ENCODE results near the gene G6PC1. TPM values are rescaled to one million over a fixed set of nuclear protein-coding genes. Genes with fewer than 3 reads are reported as not detected.

Gene G6PC1
- not detected for total RNA-seq

DNA sequence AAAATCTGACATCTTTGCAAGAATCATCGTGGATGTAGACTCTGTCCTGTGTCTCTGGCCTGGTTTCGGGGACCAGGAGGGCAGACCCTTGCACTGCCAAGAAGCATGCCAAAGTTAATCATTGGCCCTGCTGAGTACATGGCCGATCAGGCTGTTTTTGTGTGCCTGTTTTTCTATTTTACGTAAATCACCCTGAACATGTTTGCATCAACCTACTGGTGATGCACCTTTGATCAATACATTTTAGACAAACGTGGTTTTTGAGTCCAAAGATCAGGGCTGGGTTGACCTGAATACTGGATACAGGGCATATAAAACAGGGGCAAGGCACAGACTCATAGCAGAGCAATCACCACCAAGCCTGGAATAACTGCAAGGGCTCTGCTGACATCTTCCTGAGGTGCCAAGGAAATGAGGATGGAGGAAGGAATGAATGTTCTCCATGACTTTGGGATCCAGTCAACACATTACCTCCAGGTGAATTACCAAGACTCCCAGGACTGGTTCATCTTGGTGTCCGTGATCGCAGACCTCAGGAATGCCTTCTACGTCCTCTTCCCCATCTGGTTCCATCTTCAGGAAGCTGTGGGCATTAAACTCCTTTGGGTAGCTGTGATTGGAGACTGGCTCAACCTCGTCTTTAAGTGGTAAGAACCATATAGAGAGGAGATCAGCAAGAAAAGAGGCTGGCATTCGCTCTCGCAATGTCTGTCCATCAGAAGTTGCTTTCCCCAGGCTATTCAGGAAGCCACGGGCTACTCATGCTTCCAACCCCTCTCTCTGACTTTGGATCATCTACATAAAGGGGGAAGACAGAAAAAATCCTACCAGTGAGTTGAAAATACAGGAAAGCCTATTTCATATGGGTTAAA lies at the start of gene G6PC1:
G6PC1 (plus strand) TSS at position 340 of the 872 bp plus-strand sequence; CDS start at position 418, 78 bp downstream.

DNA sequence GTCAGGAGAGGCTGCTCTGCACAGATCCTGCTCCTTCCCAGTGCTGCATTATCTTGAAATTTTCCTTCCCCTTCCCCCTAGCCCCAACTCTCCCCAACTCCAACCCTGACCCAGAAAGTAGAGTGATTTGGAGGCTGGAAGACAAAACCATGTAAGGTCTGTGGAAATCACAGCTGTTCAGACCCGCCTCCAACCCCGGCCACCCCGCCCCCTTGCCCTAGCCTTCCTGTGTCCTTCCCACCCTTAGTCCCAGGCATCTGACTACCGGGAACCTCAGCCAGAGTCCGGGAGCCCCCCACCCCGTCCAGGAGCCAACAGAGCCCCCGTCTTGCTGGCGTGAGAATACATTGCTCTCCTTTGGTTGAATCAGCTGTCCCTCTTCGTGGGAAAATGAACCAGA lies 49.6 kb upstream of the G6PC1 start, which contains the start of gene AOC3:
AOC3 (plus strand) TSS at position 246 of the 400 bp plus-strand sequence; CDS start at position 391, 145 bp downstream.

Other genes starting within 250 kb of the G6PC1 start
- gene TUBG2, start 241.5 kb upstream of the G6PC1 start, total RNA-seq: 17.0 TPM
- 20.6 TPM for gene PLEKHH3, start 223.8 kb upstream of the G6PC1 start, total RNA-seq
- gene CCR10, start 219.0 kb upstream of the G6PC1 start, total RNA-seq: 1.2 TPM
- 20.9 TPM for gene CNTNAP1, start 218.3 kb upstream of the G6PC1 start, total RNA-seq
- 60.3 TPM for gene EZH1, start 155.8 kb upstream of the G6PC1 start, total RNA-seq
- 26.2 TPM for gene RAMP2, start 139.6 kb upstream of the G6PC1 start, total RNA-seq
- gene VPS25, start 127.3 kb upstream of the G6PC1 start, total RNA-seq: 48.2 TPM
- 0.33 TPM for gene WNK4, start 120.2 kb upstream of the G6PC1 start, total RNA-seq
- gene COA3, start 102.1 kb upstream of the G6PC1 start, total RNA-seq: 52.7 TPM
- gene CNTD1, start 101.9 kb upstream of the G6PC1 start, total RNA-seq: not detected
- gene BECN1, start 76.5 kb upstream of the G6PC1 start, total RNA-seq: 76.0 TPM
- 49.4 TPM for gene PSME3, start 67.4 kb upstream of the G6PC1 start, total RNA-seq
- 44.6 TPM for gene AOC2, start 56.2 kb upstream of the G6PC1 start, total RNA-seq
- gene AOC3, start 49.6 kb upstream of the G6PC1 start, total RNA-seq: 18.6 TPM
- gene AARSD1, start 63.7 kb downstream of the G6PC1 start, total RNA-seq: 22.0 TPM
- 4.0 TPM for gene PTGES3L, start 79.3 kb downstream of the G6PC1 start, total RNA-seq
- 16.8 TPM for gene RUNDC1, start 79.8 kb downstream of the G6PC1 start, total RNA-seq
- gene RPL27, start 97.6 kb downstream of the G6PC1 start, total RNA-seq: 706 TPM
- 9.0 TPM for gene IFI35, start 106.0 kb downstream of the G6PC1 start, total RNA-seq
- gene VAT1, start 121.6 kb downstream of the G6PC1 start, total RNA-seq: 73.2 TPM
- gene RND2, start 124.4 kb downstream of the G6PC1 start, total RNA-seq: 8.2 TPM
- 24.4 TPM for gene BRCA1, start 224.6 kb downstream of the G6PC1 start, total RNA-seq

Measured in camera-type eye (tissue), 1 donor.